Brain microvascular endothelial cell (primary cell): ENCODE results near the gene CDKN2A.

Experiments
- DNase-seq: peaks from one replicate; pipeline ENCODE4 v3.0.0-alpha.2; 2020
- H3K27ac ChIP-seq: fragments of 250-450 bp; sonication (Bioruptor Pico); 2 replicates; pipeline ENCODE4 v1.5.1; 2020; ENCODE audit warnings: mild to moderate bottlenecking, moderate library complexity
- H3K27me3 ChIP-seq: fragments of 250-450 bp; sonication (Bioruptor Pico); replicated peaks from 2 replicates; pipeline ENCODE4 v1.5.1; 2020; ENCODE audit warnings: mild to moderate bottlenecking
- H3K36me3 ChIP-seq: fragments of 250-450 bp; sonication (Bioruptor Pico); replicated peaks from 2 replicates; pipeline ENCODE4 v1.5.1; 2020; ENCODE audit warnings: mild to moderate bottlenecking
- H3K4me3 ChIP-seq: 2 replicates; pipeline ENCODE4 v1.5.1; 2011; ENCODE audit warnings: low read depth, mild to moderate bottlenecking, control low read depth, low read length, moderate library complexity
- in situ Hi-C: cut with HindIII; loops from 2 replicates; pipeline ENCODE4 v1.10.0; 2017; ENCODE audit warnings: low sequenced_read_pairs, low pct_ligation_motif_present
- TF ChIP-seq, protein P1 (sequence below): IDR thresholded peaks from 2 replicates; pipeline ENCODE4 v1.5.1; 2011; ENCODE audit warnings: low read depth, mild to moderate bottlenecking, moderate library complexity, low read length, control low read depth, inconsistent platforms; ENCODE audit errors: missing control alignments

CDKN2A gene

DNA sequence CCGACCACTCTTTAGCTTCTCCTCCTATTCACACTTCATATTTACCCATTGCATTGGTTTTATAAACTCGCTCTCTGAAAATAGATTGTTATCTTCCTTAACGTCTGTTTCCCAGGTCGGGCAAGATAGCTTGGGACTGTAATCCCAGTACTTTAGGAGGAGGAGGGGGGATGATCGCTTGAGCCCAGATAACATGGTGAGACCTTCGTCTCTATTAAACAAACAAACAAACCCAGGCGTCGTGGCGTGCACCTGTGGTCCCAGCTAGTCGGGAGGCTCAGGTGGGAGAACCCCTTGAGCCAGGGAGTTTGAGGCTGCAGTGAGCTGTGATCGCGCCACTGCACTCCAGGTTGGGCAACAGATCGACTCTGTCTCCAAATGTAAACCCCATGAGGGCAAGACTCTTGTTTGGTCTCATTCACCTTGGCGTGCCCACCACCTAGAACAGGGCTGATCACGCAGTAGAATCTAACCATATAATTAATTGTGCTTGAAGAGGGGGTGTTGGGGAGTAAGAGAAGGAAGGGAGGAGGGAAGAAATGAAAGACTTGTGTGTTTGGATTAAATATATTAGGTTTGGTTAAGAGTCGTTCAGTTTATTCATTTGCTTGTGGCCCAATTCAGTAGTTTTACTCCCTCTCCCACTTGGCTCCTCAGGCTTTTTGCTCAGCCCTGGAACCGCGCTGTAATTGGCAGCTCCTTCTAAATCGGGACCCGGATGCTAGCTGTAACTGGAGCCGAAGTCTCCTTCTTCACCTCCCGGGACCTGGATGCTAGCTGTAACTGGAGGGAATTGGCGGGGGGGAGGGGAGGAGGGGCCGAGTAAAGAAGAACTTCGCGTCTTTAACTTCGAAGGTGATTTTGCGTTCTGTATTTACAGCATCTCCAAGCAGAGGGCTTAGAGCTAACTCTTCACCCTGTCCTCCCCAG lies 24.9 kb downstream of the CDKN2A start:
- in situ Hi-C loops, result no loop called here
- no peak overlapping the region for H3K27ac ChIP-seq
- no peak overlapping the region for H3K4me3 ChIP-seq
- DNase-seq, result no peak
- TF ChIP-seq, protein P1, sequence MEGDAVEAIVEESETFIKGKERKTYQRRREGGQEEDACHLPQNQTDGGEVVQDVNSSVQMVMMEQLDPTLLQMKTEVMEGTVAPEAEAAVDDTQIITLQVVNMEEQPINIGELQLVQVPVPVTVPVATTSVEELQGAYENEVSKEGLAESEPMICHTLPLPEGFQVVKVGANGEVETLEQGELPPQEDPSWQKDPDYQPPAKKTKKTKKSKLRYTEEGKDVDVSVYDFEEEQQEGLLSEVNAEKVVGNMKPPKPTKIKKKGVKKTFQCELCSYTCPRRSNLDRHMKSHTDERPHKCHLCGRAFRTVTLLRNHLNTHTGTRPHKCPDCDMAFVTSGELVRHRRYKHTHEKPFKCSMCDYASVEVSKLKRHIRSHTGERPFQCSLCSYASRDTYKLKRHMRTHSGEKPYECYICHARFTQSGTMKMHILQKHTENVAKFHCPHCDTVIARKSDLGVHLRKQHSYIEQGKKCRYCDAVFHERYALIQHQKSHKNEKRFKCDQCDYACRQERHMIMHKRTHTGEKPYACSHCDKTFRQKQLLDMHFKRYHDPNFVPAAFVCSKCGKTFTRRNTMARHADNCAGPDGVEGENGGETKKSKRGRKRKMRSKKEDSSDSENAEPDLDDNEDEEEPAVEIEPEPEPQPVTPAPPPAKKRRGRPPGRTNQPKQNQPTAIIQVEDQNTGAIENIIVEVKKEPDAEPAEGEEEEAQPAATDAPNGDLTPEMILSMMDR, result no peak
- H3K36me3 ChIP-seq, result peaks cover 12% of the 10 kb centered on the region
- no peaks in the 10 kb centered on the region for H3K27me3 ChIP-seq

DNA sequence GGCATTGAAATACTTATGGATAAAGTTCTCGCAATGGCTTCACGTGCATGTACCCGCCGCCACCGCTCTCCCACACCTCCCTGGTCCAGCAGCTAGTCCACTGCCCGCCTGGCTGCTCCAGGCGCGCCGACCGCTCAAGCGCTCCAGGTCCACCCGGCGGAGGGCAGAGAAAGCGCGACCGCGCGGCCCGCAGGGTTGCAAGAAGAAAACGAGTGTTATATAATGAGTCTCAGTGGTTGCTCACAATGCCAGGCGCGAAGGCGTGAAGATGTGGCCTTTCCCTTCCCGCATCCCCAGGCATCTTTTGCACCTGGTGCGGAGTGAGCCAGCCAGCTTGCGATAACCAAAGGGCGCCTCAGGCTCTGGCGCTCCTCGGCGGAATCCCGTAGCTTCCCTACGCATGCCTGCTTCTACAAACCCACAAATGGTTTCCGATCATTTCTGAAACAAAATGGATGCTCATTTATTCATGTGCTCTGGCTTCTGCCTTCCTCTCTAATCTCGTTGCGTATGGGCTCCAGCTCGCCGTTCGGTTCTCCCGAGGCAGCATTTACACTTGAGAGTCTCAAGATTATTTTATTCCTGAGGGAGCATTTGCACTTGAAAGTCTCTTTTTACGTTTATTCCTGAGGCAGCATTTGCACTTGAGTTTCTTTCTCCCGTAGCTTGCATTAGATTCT lies 25.7 kb downstream of the CDKN2A start:
- TF ChIP-seq, protein P1, result no peak
- in situ Hi-C loops, result no loop called here
- DNase-seq, result no peak
- no peak overlapping the region for H3K27ac ChIP-seq
- H3K36me3 ChIP-seq, result peaks cover 12% of the 10 kb centered on the region
- H3K4me3 ChIP-seq, result peak overlapping the region; percentile 32
- H3K27me3 ChIP-seq, result no peaks in the 10 kb centered on the region

DNA sequence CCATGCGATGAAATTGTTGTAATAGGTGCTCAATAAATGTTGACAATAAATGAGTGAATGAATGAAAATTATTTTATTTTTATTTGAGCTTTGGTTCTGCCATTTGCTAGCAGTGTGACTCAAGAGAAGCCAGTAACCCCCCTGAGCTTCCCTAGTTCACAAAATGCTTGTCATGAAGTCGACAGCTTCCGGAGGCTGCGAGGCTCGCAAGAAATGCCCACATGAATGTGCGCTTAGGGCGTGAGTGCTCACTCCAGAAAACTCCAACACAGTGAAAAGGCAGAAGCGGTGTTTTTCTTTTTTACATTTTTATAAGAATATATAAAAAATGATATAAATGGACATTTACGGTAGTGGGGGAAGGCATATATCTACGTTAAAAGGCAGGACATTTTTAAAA lies 26.5 kb downstream of the CDKN2A start:
- no peak for DNase-seq
- H3K36me3 ChIP-seq, result peaks cover 12% of the 10 kb centered on the region
- in situ Hi-C loops, result no loop called here
- TF ChIP-seq, protein P1, result no peak
- no peak overlapping the region for H3K27ac ChIP-seq
- no peaks in the 10 kb centered on the region for H3K27me3 ChIP-seq
- H3K4me3 ChIP-seq, result no peak overlapping the region

DNA sequence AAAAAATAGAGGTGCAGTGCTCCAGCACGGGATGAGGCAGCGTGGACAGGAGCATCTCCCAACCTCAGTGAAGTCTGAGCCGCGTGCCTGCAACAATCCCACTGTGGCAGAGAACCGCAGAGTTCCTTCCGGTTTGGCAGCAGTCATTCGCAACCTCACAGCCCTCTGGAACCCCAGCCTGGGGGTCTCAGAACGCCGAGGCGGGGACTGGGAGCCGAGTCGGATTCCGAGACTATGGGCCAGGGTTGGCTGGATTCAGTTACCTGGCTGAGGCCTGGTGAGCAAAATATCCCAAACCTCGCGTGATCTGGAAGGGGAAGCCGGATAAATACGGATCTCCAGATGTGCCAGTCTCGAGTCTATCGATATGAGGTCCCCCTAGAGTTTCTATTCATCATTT lies 27.0 kb downstream of the CDKN2A start:
- H3K4me3 ChIP-seq, result no peak overlapping the region
- in situ Hi-C loops, result no loop called here
- H3K27me3 ChIP-seq, result no peaks in the 10 kb centered on the region
- DNase-seq, result no peak
- TF ChIP-seq, protein P1, result no peak
- H3K36me3 ChIP-seq, result peaks cover 12% of the 10 kb centered on the region
- no peak overlapping the region for H3K27ac ChIP-seq

DNA sequence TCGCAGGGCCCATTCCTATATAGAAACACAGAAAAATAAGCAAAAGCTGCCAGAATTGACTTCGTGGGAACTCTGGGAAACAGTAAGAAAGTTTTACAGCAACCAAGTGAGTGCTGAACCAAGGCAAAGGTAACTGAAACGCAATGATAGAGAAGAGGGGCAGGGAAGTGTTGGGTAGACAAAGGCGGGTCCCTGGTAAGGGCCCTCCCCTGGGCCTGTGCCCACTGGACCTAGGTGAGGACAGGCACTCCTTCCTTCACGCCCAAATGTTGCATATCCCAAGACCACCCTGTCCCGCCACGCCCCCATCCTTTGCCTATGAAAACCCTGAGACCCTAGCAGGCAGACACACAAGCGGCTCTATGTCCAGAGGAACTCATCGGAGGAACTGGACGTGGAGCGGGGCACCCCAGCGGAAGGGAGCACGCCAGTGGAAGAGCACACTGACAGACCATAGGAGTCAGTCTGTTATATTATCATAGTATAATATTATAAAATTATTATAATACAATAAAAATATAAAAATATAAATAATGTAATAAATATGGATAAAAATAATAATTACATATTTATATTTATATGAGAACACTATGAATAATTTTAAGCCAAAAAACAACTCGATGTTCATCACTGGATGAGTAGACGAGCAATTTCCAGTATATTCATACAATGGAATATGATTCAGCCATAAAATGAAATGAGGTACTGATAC lies 27.9 kb downstream of the CDKN2A start:
- DNase-seq, result no peak
- Histone ChIP-seq H3K27ac (no peak overlapping the region), H3K4me3 (no peak overlapping the region), H3K36me3 (peaks cover 12% of the 10 kb centered on the region), H3K27me3 (no peaks in the 10 kb centered on the region)
- TF ChIP-seq, protein P1, result no peak
- in situ Hi-C loops, result no loop called here
